Nephron (organoid): Measurements from ENCODE around the gene PLCL2.
"Not testable (repeated sequence)": the region's sequence is repeated elsewhere in the genome, so short reads cannot be mapped to it uniquely, and the experiment has no call there.

Experiments used
- H3K27ac Mint-ChIP-seq, 3 experiments: 2 replicates each; pipeline ENCODE4 v1.8.0; 2020; ENCODE audit warnings: mixed read lengths in 3 of 3, mild to moderate bottlenecking in 2 of 3, moderate library complexity in 1 of 3
- H3K27me3 Mint-ChIP-seq: 2 replicates; pipeline ENCODE4 v1.8.0; 2021; ENCODE audit warnings: low read depth, mild to moderate bottlenecking, moderate library complexity, mixed read lengths
- H3K36me3 Mint-ChIP-seq: 2 replicates; pipeline ENCODE4 v1.8.0; 2020; ENCODE audit warnings: low read depth, mixed read lengths
- H3K4me1 Mint-ChIP-seq: 2 replicates; pipeline ENCODE4 v1.8.0; 2020; ENCODE audit warnings: mixed read lengths
- H3K4me3 Mint-ChIP-seq, 3 experiments: 2 replicates each; pipeline ENCODE4 v1.8.0; 2020; ENCODE audit warnings: mild to moderate bottlenecking in 3 of 3, mixed read lengths in 3 of 3, moderate library complexity in 2 of 3
- H3K9me3 Mint-ChIP-seq: 2 replicates; pipeline ENCODE4 v1.8.0; 2020; ENCODE audit warnings: mixed read lengths
- CTCF ChIP-seq, 3 experiments: fragments of 200-600 bp; sonication (generic); IDR thresholded peaks; one replicate each; pipeline ENCODE4 v1.5.0; 2021; ENCODE audit warnings: antibody characterized with exemption in 3 of 3; ENCODE audit not compliant: unreplicated experiment in 3 of 3

Gene PLCL2

GRCh38 chr3:17119201-17120072 lies 234.7 kb downstream of the PLCL2 start:
- Mint-ChIP-seq H3K27ac (no peak overlapping the region), H3K27me3 (peaks cover 7% of the 10 kb centered on the region), H3K36me3 (no peaks in the 10 kb centered on the region), H3K4me3 (no peak overlapping the region), H3K4me1 (no peaks in the 10 kb centered on the region), H3K9me3 (peaks cover 2% of the 10 kb centered on the region)
- no peak for TF ChIP-seq CTCF (IDR thresholded peaks at IDR 0.05; ENCODE audit: unreplicated experiment in 3 of 3)

DNA sequence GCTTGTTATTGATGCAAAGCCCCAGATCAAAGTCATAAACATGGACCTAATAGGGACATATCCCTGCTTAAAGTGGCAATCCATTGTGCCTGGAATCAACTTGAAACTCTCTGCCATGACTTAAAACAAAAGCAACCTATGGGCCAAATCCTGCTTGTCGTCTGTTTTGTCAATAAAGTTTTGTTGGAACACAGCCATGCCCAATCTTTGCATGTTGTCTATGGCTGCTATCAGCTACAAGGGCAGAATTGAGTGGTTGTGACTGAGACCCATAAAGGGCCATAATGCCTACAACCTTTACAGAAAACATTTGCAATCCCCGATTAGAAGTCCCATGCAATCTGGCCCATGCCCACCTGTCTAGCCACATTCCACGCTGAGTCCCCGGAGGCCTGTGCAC lies 235.4 kb downstream of the PLCL2 start:
- H3K27ac Mint-ChIP-seq: no peak overlapping the region
- no peaks in the 10 kb centered on the region for H3K4me1 Mint-ChIP-seq
- H3K4me3 Mint-ChIP-seq: no peak overlapping the region
- H3K36me3 Mint-ChIP-seq: no peaks in the 10 kb centered on the region
- peaks cover 2% of the 10 kb centered on the region for H3K9me3 Mint-ChIP-seq
- TF ChIP-seq CTCF (IDR thresholded peaks at IDR 0.05; ENCODE audit: unreplicated experiment in 3 of 3): no peak
- peaks cover 7% of the 10 kb centered on the region for H3K27me3 Mint-ChIP-seq

GRCh38 chr3:17121336-17121735 lies 236.6 kb downstream of the PLCL2 start:
- Mint-ChIP-seq H3K27me3 (peaks cover 7% of the 10 kb centered on the region), H3K9me3 (peaks cover 2% of the 10 kb centered on the region), H3K4me3 (no peak overlapping the region), H3K36me3 (no peaks in the 10 kb centered on the region), H3K4me1 (no peaks in the 10 kb centered on the region), H3K27ac (no peak overlapping the region)
- TF ChIP-seq CTCF (IDR thresholded peaks at IDR 0.05; ENCODE audit: unreplicated experiment in 3 of 3): no peak

GRCh38 chr3:17122758-17123157 lies 238.0 kb downstream of the PLCL2 start:
- Mint-ChIP-seq H3K4me1 (no peaks in the 10 kb centered on the region), H3K4me3 (no peak overlapping the region), H3K27me3 (peaks cover 7% of the 10 kb centered on the region), H3K9me3 (peaks cover 7% of the 10 kb centered on the region), H3K36me3 (no peaks in the 10 kb centered on the region), H3K27ac (no peak overlapping the region)
- no peak for TF ChIP-seq CTCF (IDR thresholded peaks at IDR 0.05; ENCODE audit: unreplicated experiment in 3 of 3)

- peaks cover 16% of the 10 kb centered on the region for H3K9me3 Mint-ChIP-seq
- no peak overlapping the region for H3K4me3 Mint-ChIP-seq
Measured at GRCh38 chr3:17125738-17126442, 241.1 kb downstream of the PLCL2 start.

DNA sequence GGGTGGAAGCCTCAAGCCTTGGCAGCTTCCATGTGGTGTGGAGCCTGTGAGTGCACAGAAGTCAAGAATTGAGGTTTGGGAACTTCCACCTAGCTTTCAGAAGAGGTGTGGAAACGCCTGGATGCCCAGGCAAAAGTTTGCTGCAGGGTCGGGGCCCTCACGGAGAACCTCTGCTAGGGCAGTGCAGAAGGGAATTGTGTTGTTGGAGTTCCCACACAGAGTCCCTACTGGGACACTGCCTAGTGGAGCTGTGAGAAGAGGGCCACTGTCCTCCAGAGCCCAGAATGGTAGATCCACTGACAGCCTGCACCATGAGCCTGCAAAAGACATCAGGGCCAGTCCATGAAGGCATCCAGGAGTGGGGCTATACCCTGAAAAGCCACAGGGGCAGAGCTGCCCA lies 243.9 kb downstream of the PLCL2 start:
- H3K9me3 Mint-ChIP-seq: peaks cover 14% of the 10 kb centered on the region
- not testable (repeated sequence) for H3K4me3 Mint-ChIP-seq, H3K4me1 Mint-ChIP-seq, H3K27me3 Mint-ChIP-seq, H3K27ac Mint-ChIP-seq, H3K36me3 Mint-ChIP-seq

More at GRCh38 chr3:17125738-17126442, 241.1 kb downstream of the PLCL2 start:
- peaks cover 4% of the 10 kb centered on the region for H3K36me3 Mint-ChIP-seq
- no peaks in the 10 kb centered on the region for H3K27me3 Mint-ChIP-seq
- H3K27ac Mint-ChIP-seq: no peak overlapping the region
- TF ChIP-seq CTCF (IDR thresholded peaks at IDR 0.05; ENCODE audit: unreplicated experiment in 3 of 3): no peak
- H3K4me1 Mint-ChIP-seq: no peaks in the 10 kb centered on the region
